DOHH2 (cell line): ENCODE data around the gene MARVELD1.

Experiments
- H3F3A ChIP-seq: fragments of 200-600 bp; sonication (generic), shearing (Covaris generic); 2 replicates; pipeline ENCODE4 v1.6.0; 2016; ENCODE audit warnings: antibody characterized with exemption, mild to moderate bottlenecking; ENCODE audit not compliant: control insufficient read depth, insufficient read depth
- H3K27ac ChIP-seq: fragments of 200-600 bp; sonication (generic); 2 replicates; pipeline ENCODE4 v1.5.1; 2014; ENCODE audit warnings: low read depth, mild to moderate bottlenecking, low read length, moderate library complexity
- H3K27me3 ChIP-seq: fragments of 200-600 bp; sonication (generic); 2 replicates; pipeline ENCODE4 v1.6.1; 2014; ENCODE audit warnings: mild to moderate bottlenecking, low read length, mixed read lengths; ENCODE audit not compliant: control insufficient read depth
- H3K36me3 ChIP-seq: fragments of 200-600 bp; sonication (generic); 2 replicates; pipeline ENCODE4 v1.6.1; 2014; ENCODE audit warnings: mild to moderate bottlenecking, low read length, moderate library complexity, mixed read lengths; ENCODE audit not compliant: control insufficient read depth
- H3K4me1 ChIP-seq: fragments of 200-600 bp; sonication (generic); 2 replicates; pipeline ENCODE4 v1.6.1; 2014; ENCODE audit warnings: mild to moderate bottlenecking, low read length, mixed read lengths; ENCODE audit not compliant: control insufficient read depth
- H3K4me2 ChIP-seq: fragments of 200-600 bp; sonication (generic); 2 replicates; pipeline ENCODE4 v1.6.0; 2014; ENCODE audit warnings: mild to moderate bottlenecking, low read length, moderate library complexity
- H3K4me3 ChIP-seq: fragments of 200-600 bp; sonication (generic); 2 replicates; pipeline ENCODE4 v1.5.1; 2014; ENCODE audit warnings: mild to moderate bottlenecking, low read length, mixed read lengths
- H3K79me2 ChIP-seq: fragments of 200-600 bp; sonication (generic); 2 replicates; pipeline ENCODE4 v1.6.1; 2014; ENCODE audit warnings: mild to moderate bottlenecking, low read length, mixed read lengths; ENCODE audit not compliant: control insufficient read depth
- H3K9me2 ChIP-seq: fragments of 200-600 bp; sonication (generic); replicated peaks from 2 replicates; pipeline ENCODE4 v1.6.1; 2014; ENCODE audit warnings: mild to moderate bottlenecking, low read length, mixed read lengths; ENCODE audit not compliant: control insufficient read depth
- H3K9me3 ChIP-seq: fragments of 200-600 bp; sonication (generic); 2 replicates; pipeline ENCODE4 v1.6.1; 2014; ENCODE audit warnings: antibody characterized with exemption, low read length, mixed read lengths; ENCODE audit not compliant: control insufficient read depth, insufficient read depth
- H4K20me1 ChIP-seq: fragments of 200-600 bp; sonication (generic); 2 replicates; pipeline ENCODE4 v1.6.0; 2014; ENCODE audit warnings: low read depth, mild to moderate bottlenecking, antibody characterized with exemption, low read length, moderate library complexity; ENCODE audit not compliant: control insufficient read depth, insufficient read depth
- CTCF ChIP-seq: fragments of 200-600 bp; sonication (generic); IDR thresholded peaks from one replicate; pipeline ENCODE4 v1.5.1; 2014; ENCODE audit warnings: antibody characterized with exemption, mild to moderate bottlenecking, low read depth, low read length; ENCODE audit not compliant: poor library complexity, severe bottlenecking
- EZH2phosphoT487 ChIP-seq: fragments of 200-600 bp; sonication (generic); IDR thresholded peaks from 2 replicates; pipeline ENCODE4 v1.6.1; 2017; ENCODE audit warnings: borderline replicate concordance, mild to moderate bottlenecking, antibody characterized with exemption, low read length, moderate library complexity, mixed read lengths

Gene MARVELD1

GRCh38 chr10:97766106-97766810 is 52.7 kb downstream of the MARVELD1 start:
- no peaks in the 10 kb centered on the region for H3K9me2 ChIP-seq
- H3K4me2 ChIP-seq = no peak overlapping the region
- peaks cover 12% of the 10 kb centered on the region; the same call in 1 of the 2 replicates for H3K36me3 ChIP-seq
- H3F3A ChIP-seq = no peaks in the 10 kb centered on the region; the same call in 1 of the 2 replicates
- no peak overlapping the region for H3K4me3 ChIP-seq
- no peaks in the 10 kb centered on the region for H3K9me3 ChIP-seq
- H3K79me2 ChIP-seq = no peaks in the 10 kb centered on the region
- no peak overlapping the region for H3K27ac ChIP-seq
- no peaks in the 10 kb centered on the region for H4K20me1 ChIP-seq
- H3K4me1 ChIP-seq = peaks cover 24% of the 10 kb centered on the region
- peaks cover 9% of the 10 kb centered on the region for H3K27me3 ChIP-seq
- TF ChIP-seq EZH2phosphoT487 = no peak
- no peak for TF ChIP-seq CTCF

GRCh38 chr10:97766996-97767924 is 53.7 kb downstream of the MARVELD1 start:
- H3K9me2 ChIP-seq = no peaks in the 10 kb centered on the region
- H3K4me1 ChIP-seq = peaks cover 24% of the 10 kb centered on the region
- H3K27me3 ChIP-seq = peaks cover 16% of the 10 kb centered on the region
- no peaks in the 10 kb centered on the region for H3K79me2 ChIP-seq
- peaks cover 3% of the 10 kb centered on the region; the same call in 1 of the 2 replicates for H3K36me3 ChIP-seq
- H3F3A ChIP-seq = no peaks in the 10 kb centered on the region; the same call in 1 of the 2 replicates
- no peak overlapping the region for H3K27ac ChIP-seq
- H4K20me1 ChIP-seq = no peaks in the 10 kb centered on the region
- no peak overlapping the region for H3K4me2 ChIP-seq
- no peak overlapping the region for H3K4me3 ChIP-seq
- TF ChIP-seq CTCF = no peak
- TF ChIP-seq EZH2phosphoT487 = no peak
- no peaks in the 10 kb centered on the region for H3K9me3 ChIP-seq
